ENCODE results near the gene GSN.
A peak's percentile ranks its signal among the peaks of the same experiment; 100 is the strongest.

GSN gene

DNA sequence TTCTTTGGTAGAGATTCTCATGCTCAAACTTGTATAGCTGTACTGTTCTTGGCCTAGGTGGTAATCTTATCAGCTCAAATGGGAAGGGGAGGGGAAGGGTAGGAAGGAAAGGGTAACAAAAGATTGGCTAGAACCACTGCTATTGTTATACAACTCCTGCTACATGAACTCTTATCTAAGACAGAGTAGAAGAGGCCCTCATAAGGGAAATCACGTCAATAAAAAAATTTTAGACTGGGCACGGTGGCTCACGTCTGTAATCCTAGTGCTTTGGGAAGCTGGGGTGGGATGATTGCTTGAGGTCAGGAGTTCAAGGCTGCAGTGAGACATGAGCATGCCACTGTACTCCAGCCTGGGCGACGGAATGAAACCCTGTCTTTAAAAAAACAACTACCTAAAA lies 86.2 kb downstream of the GSN start:
- no peak for DNase-seq

GRCh38 chr9:121354762-121355161 lies 86.8 kb downstream of the GSN start:
- no peak for DNase-seq

GRCh38 chr9:121357011-121357410 lies 89.0 kb downstream of the GSN start:
- DNase-seq: no peak

DNA sequence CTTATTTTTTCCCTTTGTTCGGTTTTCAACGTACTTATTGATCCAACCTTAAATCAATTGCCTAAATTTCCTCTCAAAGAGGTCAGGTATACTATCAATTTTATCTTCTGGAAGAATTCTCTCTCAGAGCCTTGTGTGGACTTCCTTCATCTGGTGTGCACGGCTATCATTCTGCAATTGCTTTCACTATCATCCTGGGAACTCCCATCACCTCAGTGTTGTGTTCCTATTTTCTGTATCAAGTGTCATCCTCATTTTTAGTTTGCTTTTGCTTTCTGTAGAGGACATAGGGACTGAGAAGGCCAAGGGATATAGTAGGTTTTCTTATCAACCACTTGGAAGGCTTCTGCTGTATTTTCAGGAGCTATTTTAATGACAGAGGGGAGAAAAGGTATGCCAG lies 90.8 kb downstream of the GSN start:
- no peak for DNase-seq

- DNase-seq: no peak
These were observed 91.7 kb downstream of the GSN start for GRCh38 chr9:121359351-121360294.

- no peak for DNase-seq
These were observed 92.8 kb downstream of the GSN start for GRCh38 chr9:121360601-121361374.

DNA sequence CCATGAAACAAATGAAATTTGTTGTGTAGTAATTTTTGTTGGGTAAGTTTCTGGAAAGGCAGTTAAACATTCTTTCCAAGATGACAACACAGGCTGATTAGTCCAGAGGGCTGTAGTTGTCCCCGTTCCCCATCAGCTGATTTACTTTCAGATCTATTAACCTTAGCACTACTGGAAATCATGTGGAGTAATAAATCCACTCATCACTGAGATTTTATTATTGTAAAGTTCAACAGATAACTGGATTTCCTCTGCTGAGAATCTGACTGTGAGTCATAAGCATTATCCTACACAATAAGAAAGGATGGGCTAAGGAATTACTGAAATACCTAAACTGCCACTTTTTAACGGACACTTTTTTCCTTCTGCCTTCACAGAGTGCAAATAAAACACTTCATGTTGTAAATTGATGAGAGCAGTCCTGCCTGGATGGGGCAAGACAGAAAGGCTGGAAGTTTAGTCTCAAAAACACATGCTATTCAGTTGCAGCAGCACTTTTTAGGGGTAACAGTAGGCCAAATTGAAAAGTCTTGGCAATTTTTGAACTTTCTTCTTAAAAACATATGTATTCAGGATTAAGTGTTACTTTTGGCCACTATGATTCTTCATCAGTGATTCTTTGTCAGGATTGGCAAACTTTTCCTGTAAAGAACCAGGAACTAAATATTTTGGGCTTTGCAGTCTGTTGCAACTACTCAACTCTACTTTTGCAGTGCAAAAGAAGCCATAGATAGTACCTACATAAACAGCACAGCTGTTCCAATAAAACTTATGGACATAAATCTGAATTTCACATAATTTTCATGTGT lies 95.1 kb downstream of the GSN start:
- no peak for DNase-seq

- DNase-seq: no peak
These were observed 95.6 kb downstream of the GSN start for GRCh38 chr9:121363622-121363961.

GRCh38 chr9:121364077-121364476 lies 96.1 kb downstream of the GSN start:
- no peak for DNase-seq

DNA sequence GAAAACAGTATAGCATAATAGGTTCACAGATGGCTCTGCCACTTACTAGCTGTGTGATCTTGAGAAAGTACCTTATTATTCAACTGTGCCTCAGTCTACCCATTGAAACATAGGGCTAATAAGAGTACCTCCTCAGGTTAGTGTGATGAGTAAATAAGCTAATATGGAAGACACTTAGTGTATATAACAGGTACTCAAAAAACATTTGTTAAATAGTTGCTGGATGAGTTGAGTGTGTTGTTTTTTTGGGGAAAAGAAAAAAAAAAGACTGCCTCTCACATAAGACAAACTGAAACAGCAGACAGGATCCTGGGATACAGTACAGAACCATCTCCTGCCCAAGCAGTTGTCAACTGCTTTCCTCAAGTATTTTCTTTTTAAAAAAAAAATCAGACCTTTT lies 96.9 kb downstream of the GSN start:
- DNase-seq: no peak

DNA sequence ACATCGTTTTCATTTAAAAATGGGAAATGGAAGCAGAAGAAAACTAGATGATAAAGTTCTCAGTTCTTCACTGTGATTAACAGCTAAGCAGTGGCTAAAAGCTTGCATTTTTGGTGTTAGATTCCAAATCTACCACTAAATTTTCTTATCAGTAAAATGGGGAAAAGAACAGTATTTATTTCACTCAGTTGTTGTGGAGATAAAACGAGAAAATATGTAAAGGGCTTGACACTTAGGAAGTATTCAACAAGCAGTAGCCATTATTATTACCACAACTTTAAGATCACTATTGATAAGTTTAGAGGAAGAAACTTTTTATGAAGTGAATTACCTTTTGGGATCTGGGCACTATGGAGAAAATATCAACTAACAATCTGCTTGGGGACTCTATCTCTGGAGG lies 97.6 kb downstream of the GSN start:
- DNase-seq: no peak

DNA sequence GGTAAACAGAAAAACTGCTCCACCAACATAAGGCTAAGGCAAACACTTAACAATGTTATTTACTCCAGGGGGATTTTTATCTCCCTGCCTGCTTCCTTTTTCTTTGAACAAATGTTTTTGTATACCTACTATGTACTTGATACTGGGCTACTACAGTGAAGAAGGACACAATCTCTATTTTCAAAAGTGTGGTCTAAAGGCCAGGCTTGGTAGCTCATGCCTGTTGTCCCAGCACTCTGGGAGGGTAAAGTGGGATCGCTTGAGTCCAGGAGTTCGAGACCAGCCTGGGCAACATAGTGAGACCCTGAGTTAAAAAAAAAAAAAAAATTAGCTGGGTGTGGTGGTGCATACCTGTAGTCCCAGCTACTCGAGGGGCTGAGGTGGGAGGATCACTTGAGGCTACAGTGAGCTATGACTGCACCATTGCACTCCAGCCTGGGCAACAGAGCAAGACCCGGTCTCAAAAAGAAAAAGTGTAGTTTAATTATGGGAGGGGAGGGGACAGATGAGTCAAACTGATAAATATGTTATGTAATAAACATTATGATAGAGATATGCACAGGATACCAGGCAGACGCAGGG lies 98.7 kb downstream of the GSN start:
- no peak for DNase-seq

GRCh38 chr9:121367306-121368137 lies 99.6 kb downstream of the GSN start:
- DNase-seq: no peak

- no peak for DNase-seq
These were observed 100.2 kb downstream of the GSN start for GRCh38 chr9:121368138-121368522.

- DNase-seq: no peak
These were observed 100.8 kb downstream of the GSN start for GRCh38 chr9:121368745-121369144.

GRCh38 chr9:121369595-121370265 lies 101.8 kb downstream of the GSN start, which contains the start of gene STOM:
TSS of gene STOM (minus strand) at chr9:121370250. CDS start at chr9:121370187, 63 bp downstream.
- peak; percentile 66 for DNase-seq

DNA sequence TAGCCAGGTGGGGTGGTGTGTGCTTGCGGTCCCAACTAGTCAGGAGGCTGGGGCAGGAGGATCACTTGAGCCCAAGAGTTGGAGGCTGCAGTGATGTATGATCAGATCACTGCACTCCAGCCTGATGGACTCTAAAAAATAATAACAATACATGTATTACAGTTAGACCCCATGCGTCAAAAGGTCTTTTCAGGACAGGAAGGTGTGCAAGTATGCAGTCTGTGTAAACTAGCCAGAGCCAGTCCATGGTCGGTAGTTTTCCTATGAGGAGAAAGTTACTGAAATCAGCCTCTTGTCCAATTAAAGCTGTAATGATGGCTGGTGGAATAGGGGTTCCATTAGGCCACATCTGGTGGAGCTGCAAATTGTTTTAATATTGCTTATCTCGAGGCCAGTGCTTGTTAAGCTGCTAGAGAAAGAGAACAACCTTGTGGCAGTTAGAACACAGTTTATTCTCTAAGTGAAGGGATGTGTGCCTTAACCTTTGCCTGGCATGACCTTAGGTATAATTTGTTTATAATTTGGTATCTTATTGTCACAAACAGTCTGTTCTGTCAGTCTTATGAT lies 103.6 kb downstream of the GSN start:
- no peak for DNase-seq

DNA sequence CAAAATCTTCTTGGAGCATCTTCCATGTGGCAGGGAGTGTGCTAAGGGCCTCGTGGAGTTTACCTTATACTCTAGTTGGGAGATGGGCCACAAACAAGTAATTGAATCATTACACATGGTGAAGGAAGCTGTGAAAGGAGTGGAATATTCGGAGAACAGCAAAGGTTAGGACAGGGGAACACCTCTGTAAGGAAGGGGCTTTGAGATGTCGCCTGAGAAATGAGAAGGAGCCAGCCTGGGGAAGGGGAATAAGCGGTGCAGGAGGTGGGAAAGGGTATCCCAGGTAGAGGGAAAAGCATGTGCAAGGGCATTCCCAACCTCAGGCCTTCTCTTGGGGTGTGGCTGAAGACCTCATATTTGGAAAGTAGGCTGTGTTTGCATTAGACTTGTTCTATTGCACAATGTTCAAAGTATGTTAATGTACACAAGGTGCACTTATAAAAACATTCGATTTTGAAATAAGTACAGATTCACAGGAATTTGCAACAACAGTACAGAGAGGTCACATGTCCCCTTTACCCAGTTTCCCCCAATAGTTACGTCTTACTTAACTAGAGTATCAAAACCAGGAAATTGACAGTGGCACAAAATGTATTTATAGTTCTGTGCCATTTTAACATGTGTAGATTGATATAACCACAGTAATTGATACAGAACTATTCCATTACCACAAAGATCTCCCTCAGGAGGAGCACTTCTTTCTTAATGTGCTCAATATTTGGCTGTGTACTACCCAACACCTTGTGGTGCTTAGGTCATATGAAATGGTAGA lies 104.5 kb downstream of the GSN start:
- DNase-seq: no peak

- no peak for DNase-seq
These were observed 105.2 kb downstream of the GSN start for GRCh38 chr9:121373011-121373729.

All from T-helper 9 cell (primary cell).